K562 (cell line): Measurements from ENCODE around the gene SUCO. TPM values are rescaled to one million over a fixed set of nuclear protein-coding genes. Genes with fewer than 3 reads are reported as not detected.

Experiments
- ATAC-seq: fragments of 200-7000 bp; cut with Tn5 transposase; 3 replicates; pipeline ENCODE4 v1.9.1; 2020; ENCODE audit warnings: moderate library complexity
- BruUV-seq: library from RNA; stranded (reverse); fragments of 400-500 nt; replicated peaks from 2 replicates; lab custom pipeline; 2021; lab: Mats Ljungman, UMichigan
- CTCF ChIA-PET: fragments of 300-600 bp; formaldehyde crosslinking; extraction: SDS; loops from one replicate; lab custom pipeline; 2021; ENCODE audit warnings: low intra/inter-chr PET ratio; lab: Yijun Ruan, JAX
- POLR2A ChIA-PET: fragments of 300-600, 350-650 bp; sonication (Branson Sonifier 250); formaldehyde crosslinking; extraction: SDS; loops from one replicate; lab custom pipeline; 2021; ENCODE audit warnings: antibody characterized with exemption, inconsistent platforms; lab: Yijun Ruan, JAX
- DNase-seq, 4 experiments: peaks; one replicate each; pipeline versions ENCODE4 v3.0.0 to v3.0.0-alpha.2; 2011 to 2018; ENCODE audit warnings: low spot score in 3 of 4, mixed read lengths in 3 of 4; ENCODE audit errors: extremely low read depth in 1 of 4
- FAIRE-seq: peaks from 2 replicates; lab custom pipeline; 2011; peaks lifted over from hg19 to GRCh38; lab: Jason Lieb, UNC
- H2AFZ ChIP-seq: 2 replicates; pipeline ENCODE4 v1.6.0; 2011; ENCODE audit warnings: low read depth, low read length, control low read depth, inconsistent platforms
- H3K27ac ChIP-seq: fragments of 200-600 bp; 3 replicates; pipeline ENCODE4 v1.8.0; 2011; ENCODE audit warnings: low read depth, mild to moderate bottlenecking, control low read depth, inconsistent platforms, low read length, moderate library complexity, mixed read lengths; ENCODE audit errors: extremely low read depth
- H3K27me3 ChIP-seq, 2 experiments: fragments of 300-600 bp in 1 of 2; 2 replicates in 1 of 2; 3 replicates in 1 of 2; pipeline versions ENCODE4 v1.6.0 to v1.8.0; 2011; ENCODE audit warnings: inconsistent platforms in 2 of 2, low read length in 2 of 2, mild to moderate bottlenecking in 1 of 2, mixed read lengths in 1 of 2, moderate library complexity in 1 of 2; ENCODE audit not compliant: control insufficient read depth in 2 of 2, insufficient read depth in 2 of 2
- H3K36me3 ChIP-seq: fragments of 300-600 bp; 3 replicates; pipeline ENCODE4 v1.8.0; 2011; ENCODE audit warnings: mild to moderate bottlenecking, low read length, inconsistent platforms; ENCODE audit not compliant: control insufficient read depth, insufficient read depth
- H3K4me1 ChIP-seq, 2 experiments: fragments of 200-600 bp in 1 of 2; replicated peaks in 1 of 2; 2 replicates in 1 of 2; 3 replicates in 1 of 2; pipeline versions ENCODE4 v1.5.1 to v1.8.0; 2011; ENCODE audit warnings: inconsistent platforms in 2 of 2, low read length in 2 of 2, mild to moderate bottlenecking in 1 of 2, mixed read lengths in 1 of 2, moderate library complexity in 1 of 2; ENCODE audit not compliant: control insufficient read depth in 2 of 2, insufficient read depth in 2 of 2
- H3K4me2 ChIP-seq: 2 replicates; pipeline ENCODE4 v1.6.1; 2011; ENCODE audit warnings: low read length, control low read depth, inconsistent platforms, mixed read lengths; ENCODE audit not compliant: insufficient read depth
- H3K4me3 ChIP-seq: fragments of 200-600 bp; sonication (generic), shearing (Covaris generic); 2 replicates; pipeline ENCODE4 v1.5.1; 2016; ENCODE audit warnings: control low read depth, inconsistent platforms
- H3K79me2 ChIP-seq: fragments of 200-600 bp; 3 replicates; pipeline ENCODE4 v1.8.0; 2011; ENCODE audit warnings: low read length, inconsistent platforms; ENCODE audit not compliant: control insufficient read depth, insufficient read depth
- H3K9ac ChIP-seq, 2 experiments: 2 replicates each; pipeline versions ENCODE4 v1.6.0 to v1.6.1; 2011; ENCODE audit warnings: low read depth in 2 of 2, low read length in 2 of 2, control low read depth in 1 of 2, inconsistent platforms in 1 of 2, mild to moderate bottlenecking in 1 of 2, mixed read lengths in 1 of 2; ENCODE audit not compliant: insufficient read depth in 1 of 2
- H3K9me1 ChIP-seq: one replicate; pipeline ENCODE4 v1.6.0; 2011; ENCODE audit warnings: inconsistent platforms, mild to moderate bottlenecking, low read length, moderate library complexity; ENCODE audit not compliant: control insufficient read depth, insufficient read depth
- H3K9me3 ChIP-seq: replicated peaks from 2 replicates; pipeline ENCODE4 v1.5.1; 2011; ENCODE audit warnings: low read depth, low read length, inconsistent platforms; ENCODE audit not compliant: control insufficient read depth, insufficient read depth
- H4K20me1 ChIP-seq: replicated peaks from 2 replicates; pipeline ENCODE4 v1.6.1; 2011; ENCODE audit warnings: low read length, inconsistent platforms, mixed read lengths; ENCODE audit not compliant: control insufficient read depth, insufficient read depth
- BRD4 ChIP-seq: fragments of 200-600 bp; sonication (generic); IDR thresholded peaks from 2 replicates; pipeline ENCODE4 v1.6.1; 2017; ENCODE audit warnings: inconsistent platforms
- CBFA2T3 ChIP-seq: fragments of 450-650 bp; IDR thresholded peaks from 2 replicates; pipeline ENCODE4 v1.6.1; 2017
- FOXP1 ChIP-seq: sonication (generic); formaldehyde crosslinking; IDR thresholded peaks from 2 replicates; pipeline ENCODE4 v1.8.0; 2022; ENCODE audit warnings: mild to moderate bottlenecking, missing genetic modification reagents
- KLF6 ChIP-seq: fragments of 250-450 bp; sonication (Bioruptor Pico); IDR thresholded peaks from 2 replicates; pipeline ENCODE4 v1.4.0; 2020; ENCODE audit warnings: mild to moderate bottlenecking, moderate library complexity, borderline replicate concordance
- MAFG ChIP-seq: fragments of 450-650 bp; conservative IDR thresholded peaks from 2 replicates; pipeline ENCODE4 v1.6.1; 2016; ENCODE audit warnings: missing genetic modification characterization, missing compliant biosample characterization
- MECOM ChIP-seq: fragments of 250-450 bp; sonication (Bioruptor Pico); IDR thresholded peaks from 2 replicates; pipeline ENCODE4 v1.8.0; 2022; ENCODE audit warnings: inconsistent platforms
- OTX1 ChIP-seq: fragments of 450-650 bp; formaldehyde crosslinking; IDR thresholded peaks from 2 replicates; pipeline ENCODE4 v1.4.0; 2022; ENCODE audit warnings: mild to moderate bottlenecking
- POLR3A ChIP-seq: IDR thresholded peaks from 2 replicates; pipeline ENCODE4 v1.6.1; 2011; ENCODE audit warnings: borderline replicate concordance, mild to moderate bottlenecking, moderate library complexity; ENCODE audit not compliant: insufficient read length, insufficient read depth; ENCODE audit errors: extremely low read depth
- SNIP1 ChIP-seq: fragments of 450-650 bp; IDR thresholded peaks from 2 replicates; pipeline ENCODE4 v1.7.1; 2017; ENCODE audit warnings: low read depth, mild to moderate bottlenecking
- TAF15 ChIP-seq: fragments of 200-400 bp; formaldehyde crosslinking; IDR thresholded peaks from 2 replicates; pipeline ENCODE4 v1.6.1; 2017; ENCODE audit warnings: mild to moderate bottlenecking, low read depth, low read length, moderate library complexity
- TCF3 ChIP-seq: sonication (generic); formaldehyde crosslinking; IDR thresholded peaks from 2 replicates; pipeline ENCODE4 v1.4.0; 2020; ENCODE audit warnings: mild to moderate bottlenecking, missing genetic modification reagents
- ZBTB1 ChIP-seq: sonication (generic); formaldehyde crosslinking; IDR thresholded peaks from 2 replicates; pipeline ENCODE4 v1.8.1; 2023; ENCODE audit warnings: missing genetic modification reagents, low read depth, mild to moderate bottlenecking, borderline replicate concordance
- in situ Hi-C: fragments of 300-500 bp; cut with MboI; formaldehyde crosslinking; loops from 4 replicates; pipeline ENCODE4 v1.15.0; 2018; ENCODE audit warnings: inconsistent platforms, mixed read lengths
- intact Hi-C: fragments of 100-400 bp; cut with micrococcal nuclease; formaldehyde crosslinking; loops from 2 replicates; pipeline ENCODE4 v1.14.2; 2022
- polyA plus RNA-seq, 8 experiments: library from polyadenylated mRNA; depleted of rRNA in 4 of 8; stranded (reverse) in 5 of 8; unstranded in 3 of 8; fragments of >200 nt; fragmentation: Nextera tagmentation in 2 of 8; fragmentation: Illumina TruSeq in 1 of 8; extraction: Ambion mirVana in 2 of 8; extraction: Trizol in 1 of 8; gene quantifications; 2 replicates each; pipeline versions ENCODE4 v1.2.1 to v1.2.3, GENCODE V29; 2011 to 2014; ENCODE audit warnings: inconsistent platforms in 1 of 8, missing spikeins in 1 of 8
- total RNA-seq, 7 experiments: library from RNA; depleted of rRNA in 6 of 7; stranded (reverse); fragments of >200 nt in 6 of 7; fragmentation: Illumina TruSeq in 2 of 7; extraction: Trizol in 2 of 7; gene quantifications; 2 replicates each; pipeline versions ENCODE4 v1.2.1 to v1.2.3, GENCODE V29; 2011 to 2021; ENCODE audit warnings: low replicate concordance in 1 of 7
- TF ChIP-seq, protein P1 (sequence below), 2 experiments: fragments of 450-650 bp in 1 of 2; IDR thresholded peaks; 2 replicates each; pipeline ENCODE4 v1.6.1; 2011 to 2017; ENCODE audit warnings: low read depth in 2 of 2, antibody characterized with exemption in 1 of 2, borderline replicate concordance in 1 of 2, low read length in 1 of 2, mild to moderate bottlenecking in 1 of 2, mixed read lengths in 1 of 2; ENCODE audit not compliant: control insufficient read depth in 1 of 2
- TF ChIP-seq, protein P2 (sequence below): sonication (generic); formaldehyde crosslinking; IDR thresholded peaks from 2 replicates; pipeline ENCODE4 v1.9.0; 2022; ENCODE audit warnings: mild to moderate bottlenecking, missing genetic modification reagents
- TF ChIP-seq, protein P3 (sequence below): fragments of 250-450 bp; sonication (Bioruptor Pico); IDR thresholded peaks from 2 replicates; pipeline ENCODE4 v1.9.0; 2021; ENCODE audit warnings: mild to moderate bottlenecking, inconsistent platforms

Gene SUCO
- total and polyA plus RNA-seq, 9 of the 15 experiments (the other 6 are each of a cell fraction or from before 2014, with no cell fraction given), result 2.5 to 20.6 (median 14.3) TPM

DNA sequence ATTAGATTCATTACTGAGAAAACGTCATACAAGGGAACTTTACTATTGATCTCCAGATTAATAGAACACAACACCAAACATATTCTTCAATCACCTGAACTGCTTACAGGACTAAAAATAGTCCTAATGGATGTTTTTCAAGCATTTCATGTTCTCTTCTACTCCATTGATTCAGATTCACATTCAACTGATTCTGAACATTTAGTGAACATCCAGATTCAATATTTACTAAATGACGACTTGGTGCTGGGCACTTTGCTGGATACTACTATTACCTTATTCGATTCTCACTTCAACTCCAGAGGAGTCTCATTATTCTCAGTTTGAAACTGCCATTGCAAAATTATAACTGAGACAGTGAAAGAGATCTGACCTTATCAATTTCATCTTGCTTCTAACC lies 18.8 kb upstream of the SUCO start (continued):
- TF ChIP-seq TAF15 (no peak), FOXP1 (CRISPR knock-in tag) (no peak)
- TF ChIP-seq, protein P1, sequence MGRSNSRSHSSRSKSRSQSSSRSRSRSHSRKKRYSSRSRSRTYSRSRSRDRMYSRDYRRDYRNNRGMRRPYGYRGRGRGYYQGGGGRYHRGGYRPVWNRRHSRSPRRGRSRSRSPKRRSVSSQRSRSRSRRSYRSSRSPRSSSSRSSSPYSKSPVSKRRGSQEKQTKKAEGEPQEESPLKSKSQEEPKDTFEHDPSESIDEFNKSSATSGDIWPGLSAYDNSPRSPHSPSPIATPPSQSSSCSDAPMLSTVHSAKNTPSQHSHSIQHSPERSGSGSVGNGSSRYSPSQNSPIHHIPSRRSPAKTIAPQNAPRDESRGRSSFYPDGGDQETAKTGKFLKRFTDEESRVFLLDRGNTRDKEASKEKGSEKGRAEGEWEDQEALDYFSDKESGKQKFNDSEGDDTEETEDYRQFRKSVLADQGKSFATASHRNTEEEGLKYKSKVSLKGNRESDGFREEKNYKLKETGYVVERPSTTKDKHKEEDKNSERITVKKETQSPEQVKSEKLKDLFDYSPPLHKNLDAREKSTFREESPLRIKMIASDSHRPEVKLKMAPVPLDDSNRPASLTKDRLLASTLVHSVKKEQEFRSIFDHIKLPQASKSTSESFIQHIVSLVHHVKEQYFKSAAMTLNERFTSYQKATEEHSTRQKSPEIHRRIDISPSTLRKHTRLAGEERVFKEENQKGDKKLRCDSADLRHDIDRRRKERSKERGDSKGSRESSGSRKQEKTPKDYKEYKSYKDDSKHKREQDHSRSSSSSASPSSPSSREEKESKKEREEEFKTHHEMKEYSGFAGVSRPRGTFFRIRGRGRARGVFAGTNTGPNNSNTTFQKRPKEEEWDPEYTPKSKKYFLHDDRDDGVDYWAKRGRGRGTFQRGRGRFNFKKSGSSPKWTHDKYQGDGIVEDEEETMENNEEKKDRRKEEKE (IDR thresholded peaks at IDR 0.05; ENCODE audit: borderline replicate concordance in 1 of 2, control insufficient read depth in 1 of 2, low read depth in 2 of 2, low read length in 1 of 2), result no peak
- TF ChIP-seq, protein P2, sequence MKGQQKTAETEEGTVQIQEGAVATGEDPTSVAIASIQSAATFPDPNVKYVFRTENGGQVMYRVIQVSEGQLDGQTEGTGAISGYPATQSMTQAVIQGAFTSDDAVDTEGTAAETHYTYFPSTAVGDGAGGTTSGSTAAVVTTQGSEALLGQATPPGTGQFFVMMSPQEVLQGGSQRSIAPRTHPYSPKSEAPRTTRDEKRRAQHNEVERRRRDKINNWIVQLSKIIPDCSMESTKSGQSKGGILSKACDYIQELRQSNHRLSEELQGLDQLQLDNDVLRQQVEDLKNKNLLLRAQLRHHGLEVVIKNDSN (CRISPR knock-in tag), result no peak
- TF ChIP-seq, all 486 proteins: peak for 0

DNA sequence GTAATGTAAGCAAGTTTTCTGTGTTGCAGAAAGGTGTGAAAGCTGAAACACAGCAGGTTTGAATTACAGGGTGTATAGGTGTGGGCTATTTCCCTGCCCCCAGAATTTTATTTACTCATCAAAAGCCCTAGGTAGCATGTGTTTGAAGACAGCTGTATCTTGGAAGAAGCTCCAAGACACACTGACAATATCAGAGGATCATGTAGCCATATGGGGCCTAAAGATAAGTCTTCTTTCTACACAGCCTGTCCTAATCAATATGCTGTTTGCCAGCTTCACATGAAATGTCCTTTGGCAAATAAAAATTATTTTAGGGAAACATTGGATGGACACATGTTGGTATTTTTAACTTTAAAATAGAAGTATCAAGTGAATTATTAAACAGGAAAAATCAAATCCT lies 17.5 kb upstream of the SUCO start:
- no peak for ATAC-seq
- intact Hi-C loops (no loop called here), in situ Hi-C loops (no loop called here)
- no peaks in the 10 kb centered on the region for H3K36me3 ChIP-seq
- H2AFZ ChIP-seq, result no peak overlapping the region
- H3K9me1 ChIP-seq, result no peaks in the 10 kb centered on the region
- no TSS peak for BruUV-seq
- H3K27ac ChIP-seq, result no peak overlapping the region
- no peaks in the 10 kb centered on the region; the same call in 1 of the 2 replicates for H3K9me3 ChIP-seq
- H3K4me1 ChIP-seq, result peaks cover 0 to 16% of the 10 kb centered on the region in 2 experiments; a peak in 2 of 5 replicates
- H3K79me2 ChIP-seq, result no peaks in the 10 kb centered on the region
- no peak overlapping the region for H3K4me2 ChIP-seq
- CTCF ChIA-PET, result no interaction called here
- H3K9ac ChIP-seq, result no peak overlapping the region
- no peak overlapping the region for H3K4me3 ChIP-seq
- POLR2A ChIA-PET, result interaction anchor here (0.7 kb wide), 1 partner anchor 65 kb away, joined by 3 read pairs; no protein-coding TSS in a partner anchor
- no peaks in the 10 kb centered on the region for H4K20me1 ChIP-seq
- DNase-seq, result no peak
- FAIRE-seq, result no peak
- H3K27me3 ChIP-seq, result no peaks in the 10 kb centered on the region
- TF ChIP-seq POLR3A (no peak), BRD4 (no peak), MAFG (peak; percentile 36; the same call in 1 of the 2 replicates), TCF3 (CRISPR knock-in tag) (peak; percentile 39; the same call in 1 of the 2 replicates), ZBTB1 (CRISPR knock-in tag) (no peak), OTX1 (CRISPR knock-in tag) (no peak), MECOM (CRISPR knock-in tag) (0 out of 2 replicates have a peak, but pooled peaks have one; percentile 28), SNIP1 (no peak), CBFA2T3 (0 out of 2 replicates have a peak, but pooled peaks have one; percentile 40), KLF6 (CRISPR knock-in tag) (no peak)
- TF ChIP-seq, protein P3, sequence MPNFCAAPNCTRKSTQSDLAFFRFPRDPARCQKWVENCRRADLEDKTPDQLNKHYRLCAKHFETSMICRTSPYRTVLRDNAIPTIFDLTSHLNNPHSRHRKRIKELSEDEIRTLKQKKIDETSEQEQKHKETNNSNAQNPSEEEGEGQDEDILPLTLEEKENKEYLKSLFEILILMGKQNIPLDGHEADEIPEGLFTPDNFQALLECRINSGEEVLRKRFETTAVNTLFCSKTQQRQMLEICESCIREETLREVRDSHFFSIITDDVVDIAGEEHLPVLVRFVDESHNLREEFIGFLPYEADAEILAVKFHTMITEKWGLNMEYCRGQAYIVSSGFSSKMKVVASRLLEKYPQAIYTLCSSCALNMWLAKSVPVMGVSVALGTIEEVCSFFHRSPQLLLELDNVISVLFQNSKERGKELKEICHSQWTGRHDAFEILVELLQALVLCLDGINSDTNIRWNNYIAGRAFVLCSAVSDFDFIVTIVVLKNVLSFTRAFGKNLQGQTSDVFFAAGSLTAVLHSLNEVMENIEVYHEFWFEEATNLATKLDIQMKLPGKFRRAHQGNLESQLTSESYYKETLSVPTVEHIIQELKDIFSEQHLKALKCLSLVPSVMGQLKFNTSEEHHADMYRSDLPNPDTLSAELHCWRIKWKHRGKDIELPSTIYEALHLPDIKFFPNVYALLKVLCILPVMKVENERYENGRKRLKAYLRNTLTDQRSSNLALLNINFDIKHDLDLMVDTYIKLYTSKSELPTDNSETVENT (CRISPR knock-in tag), result no peak
